GM15510 (cell line): ENCODE data around the gene AGO1.

Experiments used
- POLR2A ChIP-seq: IDR thresholded peaks from 3 replicates; pipeline ENCODE4 v1.6.1; 2011; ENCODE audit warnings: borderline replicate concordance; ENCODE audit not compliant: insufficient read length; ENCODE audit errors: extremely low read depth

Gene AGO1

DNA sequence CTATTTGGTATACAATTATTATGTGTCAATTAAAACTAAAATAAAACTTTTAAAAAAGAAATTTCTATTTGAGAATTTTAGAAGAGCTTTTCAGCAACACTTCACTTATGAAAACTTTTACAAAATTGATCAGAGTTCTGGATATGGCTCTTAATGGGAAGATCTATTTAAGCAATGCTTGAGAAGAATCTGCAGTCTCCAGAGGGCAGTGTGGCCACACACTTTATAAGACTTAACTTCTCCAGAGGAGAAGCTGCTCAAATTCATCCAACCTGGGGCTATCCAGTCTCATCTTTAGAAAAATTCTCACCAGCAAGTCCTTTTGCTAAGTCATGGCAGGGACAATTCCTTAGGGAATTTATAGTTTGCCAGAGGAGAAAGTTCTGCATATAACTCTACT lies 25.2 kb upstream of the AGO1 start:
- no peak for TF ChIP-seq POLR2A

DNA sequence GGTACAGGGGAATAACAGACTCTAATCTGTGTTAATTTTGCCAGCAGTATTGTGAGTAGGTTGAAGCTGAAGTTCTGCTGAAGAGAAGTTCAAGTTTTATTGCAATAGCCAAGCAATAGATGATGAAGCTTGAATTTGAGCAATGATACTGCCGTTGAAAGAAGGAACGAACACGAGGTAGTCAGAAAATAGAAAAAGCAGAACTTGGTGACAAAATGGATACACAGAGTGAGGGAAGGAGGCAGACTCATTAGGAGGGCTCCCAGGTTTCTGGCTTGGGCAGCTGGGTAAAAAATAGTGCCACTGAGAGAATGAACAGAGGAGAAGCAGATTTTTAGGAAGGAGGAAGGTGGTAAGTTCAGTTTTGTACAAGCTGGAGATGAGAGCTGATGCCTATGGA lies 22.3 kb upstream of the AGO1 start:
- no peak for TF ChIP-seq POLR2A

DNA sequence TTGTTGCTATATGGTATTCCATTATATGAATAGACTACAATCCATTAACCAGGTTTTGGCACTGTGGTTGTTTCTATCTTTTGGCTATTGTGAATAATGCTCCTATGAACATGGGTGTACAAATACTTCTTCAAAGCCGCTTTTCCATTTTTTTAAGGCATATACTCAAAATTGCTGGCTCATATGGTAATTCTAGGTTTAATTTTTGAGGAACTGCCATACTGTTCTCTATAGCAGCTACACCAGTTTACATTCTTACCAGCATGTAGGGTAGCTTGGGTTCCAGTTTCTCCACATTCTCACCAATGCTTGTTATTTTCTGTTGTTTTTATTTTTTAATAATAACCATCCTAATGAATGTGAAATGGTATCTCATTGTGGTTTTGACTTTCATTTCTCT lies 19.9 kb upstream of the AGO1 start:
- TF ChIP-seq POLR2A, result no peak

DNA sequence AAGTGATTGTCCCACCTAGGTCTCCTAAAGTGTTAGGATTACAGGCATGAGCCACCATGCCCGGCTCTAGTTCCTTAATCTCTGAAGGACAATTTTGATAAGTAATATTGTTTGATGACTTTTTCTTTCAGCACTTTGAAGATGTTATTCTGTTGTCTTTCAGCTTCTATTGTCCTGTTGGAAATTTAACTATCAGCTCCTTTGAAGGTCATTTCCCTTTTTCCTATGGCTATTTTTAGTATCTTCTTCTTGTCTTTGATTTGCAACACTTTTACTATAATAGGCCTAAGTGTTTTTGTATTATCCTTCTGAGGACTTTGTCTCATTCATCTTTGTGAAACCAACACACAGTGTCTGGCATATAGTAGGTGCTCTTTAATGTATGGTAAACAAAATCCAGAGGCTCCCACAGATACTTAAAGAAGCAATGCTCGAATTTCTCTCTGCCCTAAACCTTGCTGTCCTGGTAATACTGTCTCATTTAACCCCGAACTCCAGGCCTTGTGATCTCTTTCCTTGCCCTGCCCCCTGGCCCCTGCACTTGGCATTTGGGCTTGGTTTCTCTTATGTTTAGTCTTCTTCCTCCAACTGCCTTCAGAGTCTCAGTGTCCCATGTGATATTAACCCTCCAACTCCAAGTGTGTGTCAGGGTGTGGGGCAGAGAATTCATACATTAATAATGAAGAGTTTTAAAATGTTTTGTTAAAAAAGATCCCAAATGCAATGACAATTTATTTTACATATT lies 19.0 kb upstream of the AGO1 start:
- TF ChIP-seq POLR2A, result no peak

DNA sequence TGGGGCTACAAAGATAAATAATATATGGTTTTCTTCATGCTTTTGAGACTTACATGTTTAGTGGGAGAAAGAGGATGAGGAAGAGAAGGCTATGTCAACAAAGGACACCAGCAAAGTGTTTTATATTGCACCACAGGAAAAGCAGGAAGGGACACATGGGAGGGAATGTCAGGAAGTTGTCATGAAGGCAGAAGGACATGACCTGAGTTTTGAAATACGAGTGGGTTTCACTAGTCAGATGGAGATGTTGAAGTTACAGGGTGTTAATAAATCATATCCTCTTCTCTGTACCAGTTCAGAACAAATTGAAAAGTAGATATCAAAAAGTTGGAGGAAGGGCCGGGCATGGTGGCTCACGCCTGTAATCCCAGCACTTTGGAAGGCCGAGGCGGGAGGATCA lies 18.2 kb upstream of the AGO1 start:
- TF ChIP-seq POLR2A, result no peak

DNA sequence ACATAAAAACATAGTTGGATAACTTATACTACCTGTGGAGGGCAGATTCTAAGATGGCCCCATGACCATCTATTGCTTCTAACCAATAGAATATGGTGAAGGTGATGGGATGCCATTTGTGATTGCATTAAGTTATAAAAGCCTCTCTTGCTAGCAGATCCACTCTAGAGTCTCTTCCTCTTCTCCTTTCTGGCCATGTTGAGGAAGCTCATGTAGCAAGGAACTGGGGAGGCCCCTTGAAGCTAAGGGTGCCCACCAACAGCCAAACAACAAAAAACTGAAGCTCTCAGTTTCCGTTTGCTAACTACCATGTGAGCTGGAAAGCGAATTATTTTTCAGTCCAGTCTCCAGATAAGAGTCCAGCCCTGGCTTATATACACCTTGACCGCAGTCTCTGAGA lies 16.0 kb upstream of the AGO1 start:
- TF ChIP-seq POLR2A, result no peak

DNA sequence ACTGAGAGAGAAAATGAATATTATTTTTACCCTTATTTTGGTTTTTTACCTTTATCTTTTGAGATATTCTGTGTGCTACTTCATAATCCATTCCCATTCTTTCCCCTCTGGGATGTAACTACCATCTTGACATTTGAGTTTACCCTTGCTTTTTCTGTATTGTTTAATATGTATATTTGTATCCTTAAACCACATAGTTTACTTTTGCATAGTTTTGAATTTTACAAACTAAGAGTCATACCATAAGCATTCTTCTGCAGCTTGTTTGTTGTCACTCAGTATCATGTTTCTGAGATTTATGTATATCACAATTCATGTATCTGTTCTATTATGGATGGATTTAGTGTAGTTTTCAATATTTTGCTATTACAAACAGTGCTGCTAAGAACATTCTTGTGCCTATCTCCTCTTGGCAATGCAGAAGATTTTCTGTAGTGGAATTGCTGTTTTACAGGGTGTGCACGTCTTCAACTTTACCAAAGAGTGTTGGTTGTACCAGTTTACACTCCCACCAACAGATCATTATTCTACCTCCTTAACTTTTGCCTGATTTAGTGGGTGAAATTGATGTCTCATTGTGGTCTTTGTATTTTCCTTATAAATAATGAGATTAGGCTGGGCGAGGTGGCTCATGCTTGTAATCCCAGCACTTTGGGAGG lies 12.2 kb upstream of the AGO1 start:
- no peak for TF ChIP-seq POLR2A

DNA sequence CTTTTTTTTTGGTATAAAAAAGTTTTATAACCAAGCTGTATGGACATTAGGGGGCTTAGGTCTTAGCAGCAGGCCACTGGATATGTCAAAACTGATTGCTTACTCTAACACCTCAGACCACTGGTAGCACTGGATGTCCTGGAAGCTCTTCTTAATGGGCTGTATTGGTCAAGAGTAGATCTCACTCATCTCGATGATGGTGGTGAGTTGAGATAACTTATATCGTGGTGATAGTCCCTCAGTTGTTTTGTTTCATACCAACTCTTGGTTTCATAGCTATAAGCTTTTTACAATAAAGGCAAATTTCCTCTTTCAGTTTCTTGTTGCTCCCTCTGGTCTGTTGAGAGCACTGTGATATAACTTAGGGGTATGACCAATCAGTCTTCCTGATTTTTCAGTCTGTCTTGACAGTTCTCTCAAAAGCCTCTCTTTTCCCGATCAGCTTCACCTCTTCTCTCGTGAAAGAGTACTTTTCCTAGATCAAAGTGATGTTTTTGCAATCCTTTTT lies 9.7 kb upstream of the AGO1 start:
- no peak for TF ChIP-seq POLR2A

DNA sequence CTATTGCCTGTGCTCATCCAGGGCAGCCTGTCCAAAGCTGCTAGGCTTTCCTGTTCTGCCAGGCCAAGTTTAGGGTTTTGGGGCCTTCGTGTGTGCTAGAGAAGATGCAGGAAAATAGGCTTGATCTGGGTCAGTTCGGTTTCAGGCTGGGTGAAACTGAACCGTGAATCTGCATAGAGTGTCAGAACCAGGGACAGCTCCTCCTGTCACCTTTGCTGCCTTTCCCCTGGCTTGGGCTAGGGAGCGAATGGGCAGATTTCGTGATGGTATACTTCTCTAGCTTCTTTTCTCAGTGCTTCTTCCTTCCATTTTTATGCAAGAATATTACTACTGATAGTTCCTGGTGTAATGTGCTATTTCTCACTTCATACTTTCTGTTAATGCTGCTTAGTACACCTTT lies 6.0 kb upstream of the AGO1 start:
- TF ChIP-seq POLR2A, result no peak

DNA sequence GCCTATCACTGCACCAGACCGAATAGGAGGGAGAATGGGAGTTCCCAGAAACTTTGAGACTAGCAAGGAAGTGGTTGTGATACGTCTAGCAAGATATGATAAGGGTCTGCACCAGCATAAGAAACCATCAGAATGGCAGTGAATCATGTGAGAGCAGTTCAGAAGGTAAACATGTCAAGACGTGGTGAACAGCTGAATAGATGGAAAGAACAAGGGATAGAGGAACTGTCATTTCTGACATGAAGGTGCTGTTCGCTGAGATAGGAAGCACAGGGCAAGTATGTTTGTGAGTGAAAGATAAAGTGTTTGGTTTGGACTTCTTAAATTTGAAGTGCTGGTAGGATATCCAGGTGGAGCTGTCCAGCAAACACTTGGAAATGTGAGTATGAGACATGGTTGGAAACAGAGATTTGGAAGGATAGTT lies 1.1 kb upstream of the AGO1 start:
- no peak for TF ChIP-seq POLR2A

DNA sequence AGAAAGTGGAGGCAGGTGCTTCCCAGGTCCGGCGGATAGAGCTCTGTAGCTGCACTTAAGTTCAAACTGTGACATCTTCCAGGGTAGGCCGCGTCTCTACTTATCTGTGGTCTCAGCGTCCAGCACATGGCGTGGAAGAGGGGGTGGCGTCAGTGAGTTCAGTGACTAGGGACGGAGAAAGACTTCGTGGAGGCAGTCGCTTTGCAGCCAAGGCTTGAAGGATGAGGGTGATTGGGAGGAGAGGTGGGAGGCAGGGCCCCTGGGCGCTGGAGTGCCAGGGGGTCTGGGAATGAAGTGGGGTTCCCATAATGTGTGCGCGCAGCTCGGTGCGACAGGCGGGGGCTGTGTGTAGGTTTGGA lies 444 bp upstream of the AGO1 start:
- TF ChIP-seq POLR2A, result no peak

DNA sequence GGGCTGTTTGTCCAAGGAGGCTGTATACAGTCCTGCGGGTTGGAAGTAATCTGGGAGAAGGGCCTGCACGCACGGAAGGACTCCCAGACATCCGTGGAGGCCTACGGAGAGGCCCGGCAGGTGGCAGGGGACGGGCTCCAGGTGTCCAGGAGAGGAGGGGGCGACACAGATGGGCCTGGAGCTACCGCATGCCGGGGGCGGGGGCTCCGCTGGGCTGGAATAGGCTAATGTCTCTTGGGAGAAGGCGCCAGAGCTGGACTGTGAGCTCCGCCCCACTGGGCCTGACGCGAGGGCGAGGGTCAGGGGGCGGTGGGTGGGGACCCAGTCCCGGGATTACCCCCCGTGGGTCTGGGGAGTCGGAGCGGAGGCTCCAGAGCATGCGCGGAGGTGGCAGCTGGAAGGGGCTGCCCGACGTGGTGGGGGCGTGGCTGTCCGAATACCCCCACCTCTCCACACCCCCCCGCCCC lies 659 bp downstream of the AGO1 start:
- no peak for TF ChIP-seq POLR2A

DNA sequence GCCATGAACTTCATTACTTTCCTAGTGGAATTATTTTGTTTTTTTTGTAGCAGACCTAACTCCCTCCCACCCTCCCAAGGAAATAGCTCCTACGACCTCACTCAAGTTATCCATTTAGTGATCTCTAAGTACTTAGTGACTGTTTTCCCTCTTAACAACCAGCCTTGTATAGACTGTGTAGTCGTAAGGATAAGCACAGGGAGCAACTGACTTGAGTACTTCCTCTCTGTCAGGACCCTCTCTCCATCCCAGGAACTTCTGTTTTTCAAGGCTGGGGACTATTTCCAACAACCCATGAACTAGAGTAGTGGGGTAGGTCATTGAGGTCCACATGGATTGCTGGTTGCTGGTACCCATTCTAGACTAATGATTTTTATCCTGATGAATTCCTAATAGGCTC lies 1.9 kb downstream of the AGO1 start:
- no peak for TF ChIP-seq POLR2A

DNA sequence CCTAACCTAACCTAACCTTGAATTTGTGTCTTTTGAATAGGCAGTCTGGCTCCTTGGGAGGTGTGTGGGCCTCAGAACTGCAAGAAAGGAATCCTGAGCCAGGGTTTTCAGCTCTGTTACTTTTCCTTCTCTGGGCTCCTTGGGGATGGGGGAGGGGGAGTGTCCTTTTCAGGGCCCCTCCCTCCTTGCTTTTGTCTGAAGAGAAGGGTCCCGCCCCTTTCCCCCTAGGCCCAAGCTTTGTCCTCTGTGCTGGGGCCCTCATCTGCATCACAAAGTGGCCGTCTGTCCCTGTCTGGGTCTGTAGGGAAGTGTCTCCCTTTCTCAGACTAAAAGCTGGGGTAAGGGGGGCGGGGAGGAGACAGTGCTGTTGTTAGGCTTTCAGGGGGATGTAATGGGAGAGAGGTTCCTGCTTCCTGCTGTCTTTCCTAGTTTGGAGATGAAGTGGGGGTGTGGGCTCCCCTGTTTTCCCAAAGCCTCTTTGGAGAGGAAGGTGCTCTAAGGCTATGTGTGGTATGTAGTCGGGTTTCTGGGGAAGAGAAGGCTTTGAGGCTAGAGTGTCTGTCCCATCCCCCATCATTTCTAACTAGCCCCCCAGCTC lies 3.1 kb downstream of the AGO1 start:
- TF ChIP-seq POLR2A, result no peak

DNA sequence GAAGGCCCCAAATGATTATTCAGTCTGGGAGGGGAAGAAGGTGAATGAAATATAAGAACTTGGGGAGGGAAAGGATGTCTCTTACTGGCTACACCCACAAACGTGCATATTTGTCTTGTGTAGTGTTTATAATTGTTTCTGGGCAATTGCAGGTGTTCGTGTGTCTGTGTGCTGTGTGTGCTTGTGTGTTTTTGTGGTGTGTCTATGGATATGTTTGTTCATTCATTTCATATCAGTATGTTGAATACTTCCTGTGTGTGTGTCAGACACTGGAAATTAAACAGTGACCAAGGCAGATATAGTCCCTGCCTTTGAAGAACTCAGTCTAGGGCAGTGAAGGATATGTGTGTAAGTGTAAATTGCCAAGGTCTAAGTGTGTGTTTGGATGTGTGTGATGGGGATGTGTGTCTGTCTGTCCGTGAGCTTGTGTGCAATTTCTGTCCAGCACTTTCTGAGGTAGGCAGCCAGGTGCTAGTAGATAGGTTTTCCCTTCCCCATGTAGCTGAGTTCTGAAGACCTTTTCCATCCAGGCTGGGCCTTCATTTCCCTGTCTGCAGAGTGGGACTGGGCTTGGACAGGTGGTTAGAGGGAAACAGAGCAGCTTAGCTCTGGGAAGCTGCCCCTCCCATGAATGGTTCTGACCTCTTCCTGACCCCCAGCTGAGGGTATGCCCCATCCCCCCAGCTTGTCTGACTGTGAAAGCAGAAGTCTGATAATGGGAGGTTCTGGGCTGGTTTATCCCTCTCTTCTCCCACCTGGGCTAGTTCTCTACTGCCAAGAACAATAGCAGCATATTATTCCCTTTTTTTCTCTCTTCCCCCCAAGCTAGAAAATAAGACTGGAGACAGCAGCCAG lies 3.8 kb downstream of the AGO1 start:
- TF ChIP-seq POLR2A, result no peak

DNA sequence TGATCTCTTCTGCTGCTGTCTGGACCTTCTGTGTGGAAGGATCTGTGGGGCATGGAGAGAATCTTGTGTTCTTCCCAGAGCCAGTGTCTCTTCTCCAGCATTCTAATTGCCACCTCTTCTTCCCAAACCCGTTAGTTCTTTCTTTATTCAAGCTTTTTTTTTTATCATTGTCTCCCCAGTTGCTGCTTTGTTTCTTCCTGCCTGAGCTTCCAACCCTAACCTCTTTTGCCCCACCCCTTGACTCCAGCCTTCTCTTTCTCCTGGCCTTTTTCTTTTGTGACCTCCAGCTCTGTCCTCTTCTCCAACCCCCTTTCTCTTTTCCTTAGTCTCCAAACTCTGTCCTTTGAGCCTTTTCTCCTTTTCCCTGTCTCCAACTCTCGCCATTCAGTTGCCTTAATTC lies 4.5 kb downstream of the AGO1 start:
- no peak for TF ChIP-seq POLR2A

DNA sequence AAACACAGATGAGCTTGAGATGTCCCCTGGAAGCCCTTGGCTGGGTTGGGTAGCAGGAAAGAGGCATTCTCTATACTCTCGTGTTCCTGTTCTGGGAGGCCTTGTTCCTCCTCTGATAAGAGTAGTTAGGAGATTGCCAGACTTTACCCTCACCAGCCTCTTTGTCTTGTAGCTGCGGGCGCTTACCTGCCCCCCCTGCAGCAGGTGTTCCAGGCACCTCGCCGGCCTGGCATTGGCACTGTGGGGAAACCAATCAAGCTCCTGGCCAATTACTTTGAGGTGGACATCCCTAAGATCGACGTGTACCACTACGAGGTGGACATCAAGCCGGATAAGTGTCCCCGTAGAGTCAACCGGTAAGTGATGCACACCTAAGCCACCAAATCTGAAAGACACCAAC lies 5.2 kb downstream of the AGO1 start:
- TF ChIP-seq POLR2A, result no peak
